Endometrial microvascular endothelial cells (primary cell): ENCODE results near the gene HSFX1. TPM values are rescaled to one million over a fixed set of nuclear protein-coding genes. Genes with fewer than 3 reads are reported as not detected.
"Not testable (repeated sequence)": the region's sequence is repeated elsewhere in the genome, so short reads cannot be mapped to it uniquely, and the experiment has no call there.

Experiments used
- in situ Hi-C: cut with HindIII; loops from 2 replicates; pipeline ENCODE4 v1.10.0; 2017; ENCODE audit warnings: low sequenced_read_pairs, low pct_unique_long_range_greater_than_20kb; ENCODE audit errors: inconsistent ontology term
- total RNA-seq: library from RNA; depleted of rRNA; stranded (reverse); fragments of >200 nt; gene quantifications from one replicate; pipeline ENCODE4 v1.2.3, GENCODE V29; 2015; ENCODE audit errors: inconsistent ontology term

Gene HSFX1, protein sequence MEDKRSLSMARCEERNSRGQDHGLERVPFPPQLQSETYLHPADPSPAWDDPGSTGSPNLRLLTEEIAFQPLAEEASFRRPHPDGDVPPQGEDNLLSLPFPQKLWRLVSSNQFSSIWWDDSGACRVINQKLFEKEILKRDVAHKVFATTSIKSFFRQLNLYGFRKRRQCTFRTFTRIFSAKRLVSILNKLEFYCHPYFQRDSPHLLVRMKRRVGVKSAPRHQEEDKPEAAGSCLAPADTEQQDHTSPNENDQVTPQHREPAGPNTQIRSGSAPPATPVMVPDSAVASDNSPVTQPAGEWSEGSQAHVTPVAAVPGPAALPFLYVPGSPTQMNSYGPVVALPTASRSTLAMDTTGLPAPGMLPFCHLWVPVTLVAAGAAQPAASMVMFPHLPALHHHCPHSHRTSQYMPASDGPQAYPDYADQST
- total RNA-seq: not detected

DNA sequence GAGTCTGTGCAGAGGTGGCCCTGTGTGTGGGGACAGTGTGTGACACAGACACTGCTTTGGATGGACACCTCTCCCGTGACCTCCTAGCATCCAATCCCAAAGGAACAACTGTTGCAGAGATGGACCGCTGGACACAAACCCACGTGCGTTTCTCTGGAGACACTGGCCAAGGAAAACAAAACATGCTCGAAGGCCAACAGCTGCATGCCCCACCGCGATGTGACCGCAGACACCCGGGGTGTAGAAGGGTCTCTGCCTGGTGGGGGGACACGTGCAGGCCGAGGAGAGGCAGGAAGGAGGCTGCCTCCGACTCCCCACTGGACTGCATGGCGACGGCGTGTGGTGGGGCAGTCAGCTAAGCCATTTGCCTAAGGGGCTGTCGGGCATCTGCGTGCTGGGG is at the start of gene HSFX1:
TSS of gene HSFX1 (plus strand) at position 301 of the 400 bp plus-strand sequence. CDS start 614 bp downstream, outside the sequence.
- in situ Hi-C loops: not testable (repeated sequence)

DNA sequence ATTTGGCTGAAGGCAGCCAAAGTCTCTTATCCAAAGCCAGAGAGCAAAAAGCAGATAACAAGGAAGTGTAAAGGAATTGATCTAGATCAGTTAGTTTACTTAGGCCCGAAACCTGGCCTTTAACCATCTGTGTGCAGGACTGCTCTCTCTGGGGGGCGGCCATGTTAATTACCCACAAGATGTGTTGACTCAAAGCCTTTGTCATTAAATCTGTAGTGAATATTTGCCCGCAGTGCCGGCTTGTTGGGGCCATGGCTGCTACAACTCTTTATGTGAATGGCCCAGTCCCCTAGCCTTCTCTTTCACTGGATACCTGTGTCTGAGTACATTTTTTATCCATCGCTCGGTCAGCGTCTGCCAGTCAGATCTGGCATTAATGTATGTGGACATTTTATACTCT is 46.6 kb upstream of the HSFX1 start:
- in situ Hi-C loops: not testable (repeated sequence)

DNA sequence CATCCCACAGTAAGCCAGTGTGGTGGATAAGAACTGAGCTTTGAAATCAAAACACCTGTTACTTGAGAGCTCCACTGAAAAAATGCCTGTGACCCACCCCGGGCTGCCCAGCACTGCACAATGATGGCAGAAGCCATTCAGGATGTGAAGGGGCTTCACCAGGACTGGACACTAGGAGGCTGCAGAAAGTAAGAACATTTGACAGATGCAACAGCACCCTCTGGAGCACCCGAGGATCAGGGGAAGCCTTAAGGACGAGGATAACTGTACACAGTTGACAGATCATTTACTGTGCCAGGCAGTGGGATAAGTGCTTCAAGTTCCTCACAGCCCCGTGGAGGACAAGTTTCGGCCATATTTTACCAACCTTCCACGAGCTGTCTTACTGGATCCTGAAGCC is 31.6 kb upstream of the HSFX1 start:
- in situ Hi-C loops: not testable (repeated sequence)

DNA sequence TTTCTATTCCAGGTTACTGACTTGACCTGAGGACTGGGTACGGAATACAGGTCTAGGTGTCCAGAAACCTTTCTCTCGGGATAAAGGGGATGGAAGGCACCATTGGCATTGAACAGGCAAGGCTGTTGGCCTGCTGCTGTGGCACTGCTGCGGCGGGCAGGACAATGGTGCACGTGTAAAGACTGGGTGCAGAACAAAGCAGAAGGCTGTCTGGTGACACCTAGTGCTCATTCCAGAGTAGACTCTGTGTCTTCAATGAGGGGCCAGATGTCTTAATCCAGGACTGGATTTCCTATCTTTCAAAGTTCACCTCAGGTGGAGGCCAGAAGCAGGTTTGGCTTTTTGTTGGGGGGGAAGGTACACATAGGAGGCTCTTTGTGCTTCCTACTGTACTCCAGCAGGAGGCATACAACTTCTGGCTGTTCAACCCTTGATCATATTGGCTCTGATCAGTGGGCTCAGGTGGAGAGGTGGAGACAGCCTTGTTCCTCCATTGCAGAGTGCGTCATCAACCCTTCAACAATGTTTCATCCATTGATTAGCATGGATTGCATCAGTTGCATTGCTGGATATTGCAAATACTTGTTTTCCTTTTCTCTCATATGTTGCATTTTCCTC is 27.4 kb upstream of the HSFX1 start:
- in situ Hi-C loops: not testable (repeated sequence)

DNA sequence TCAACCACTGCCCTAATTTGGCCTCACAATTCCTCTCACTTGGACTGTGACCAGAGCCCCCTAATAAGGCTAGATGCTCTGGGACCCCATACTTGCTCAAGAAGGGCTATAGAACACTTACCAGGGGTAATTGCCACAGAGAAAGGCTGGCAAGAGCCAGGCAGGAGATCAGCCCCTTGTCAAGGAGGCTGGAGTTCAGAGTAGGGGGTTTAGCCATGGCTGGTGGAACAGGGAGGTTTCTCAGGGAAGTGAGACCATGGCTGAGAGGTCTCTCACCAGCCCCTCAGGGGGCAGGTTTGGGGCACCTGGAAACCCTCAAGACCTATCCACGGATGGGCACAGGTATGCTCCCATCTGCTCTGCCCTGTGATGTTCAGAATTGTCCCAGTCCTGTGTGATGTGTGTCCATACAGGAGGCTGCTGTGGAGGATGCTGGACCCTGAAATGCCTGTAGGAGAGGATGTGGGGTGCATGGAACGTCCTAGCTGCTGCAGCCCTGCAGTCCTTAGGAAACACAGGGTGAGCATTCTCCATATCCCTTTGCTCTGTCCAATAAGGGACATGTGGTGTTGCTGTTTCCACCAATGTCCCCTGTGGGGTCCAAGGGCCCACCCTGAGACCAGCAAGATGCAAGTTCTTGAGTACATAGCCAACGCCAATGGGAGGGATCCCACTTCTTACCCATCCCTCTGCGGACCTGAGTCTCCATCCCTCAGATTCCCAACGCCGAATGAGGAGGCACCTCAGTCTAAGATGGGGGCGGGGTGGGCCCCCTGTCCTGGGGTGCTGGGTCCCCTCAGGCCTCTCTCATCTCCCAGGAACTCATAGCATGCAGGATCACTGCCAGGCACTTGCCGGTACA is 16.4 kb upstream of the HSFX1 start:
- in situ Hi-C loops: no loop called here

DNA sequence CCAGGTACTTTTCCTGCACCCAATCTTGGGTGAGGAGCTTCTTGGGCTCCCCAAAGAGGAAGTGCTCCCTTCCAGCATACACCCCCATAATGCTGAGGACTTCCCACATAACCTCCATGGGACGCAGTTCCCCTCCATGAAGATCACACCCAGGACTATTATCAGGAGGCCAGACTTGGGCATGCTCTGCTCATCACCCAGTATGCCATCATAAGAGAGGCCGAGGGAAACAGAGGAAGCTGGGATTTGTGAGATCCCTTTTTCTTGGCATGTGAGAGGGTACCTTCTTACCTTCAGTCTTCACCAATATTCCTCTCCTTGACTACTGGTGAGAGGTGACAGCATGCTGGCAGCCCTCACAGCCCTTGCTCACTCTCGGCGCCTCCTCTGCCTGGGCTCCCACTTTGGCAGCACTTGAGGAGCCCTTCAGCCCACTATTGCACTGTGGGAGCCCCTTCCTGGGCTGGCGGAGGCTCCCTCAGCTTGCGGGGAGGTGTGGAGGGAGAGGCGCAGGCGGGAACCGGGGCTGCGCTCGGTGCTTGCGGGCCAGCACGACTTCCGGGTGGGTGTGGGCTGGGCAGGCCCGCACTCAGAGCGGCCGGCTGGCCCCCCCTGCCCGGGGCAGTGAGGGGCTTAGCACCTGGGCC is 15.7 kb upstream of the HSFX1 start:
- in situ Hi-C loops: no loop called here

DNA sequence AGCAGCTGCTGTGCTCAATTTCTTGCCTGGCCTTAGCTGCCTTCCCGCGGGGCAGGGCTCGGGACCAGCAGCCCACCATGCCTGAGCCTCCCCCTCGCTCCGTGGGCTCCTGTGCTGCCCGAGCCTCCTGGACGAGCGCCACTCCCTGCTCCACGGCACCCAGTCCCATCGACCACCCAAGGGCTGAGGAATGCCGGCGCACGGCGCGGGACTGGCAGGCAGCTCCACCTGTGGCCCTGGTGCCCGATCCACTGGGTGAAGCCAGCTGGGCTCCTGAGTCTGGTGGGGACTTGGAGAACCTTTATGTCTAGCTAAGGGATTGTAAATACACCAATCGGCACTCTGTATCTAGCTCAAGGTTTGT is 15.2 kb upstream of the HSFX1 start:
- in situ Hi-C loops: not testable (repeated sequence)

DNA sequence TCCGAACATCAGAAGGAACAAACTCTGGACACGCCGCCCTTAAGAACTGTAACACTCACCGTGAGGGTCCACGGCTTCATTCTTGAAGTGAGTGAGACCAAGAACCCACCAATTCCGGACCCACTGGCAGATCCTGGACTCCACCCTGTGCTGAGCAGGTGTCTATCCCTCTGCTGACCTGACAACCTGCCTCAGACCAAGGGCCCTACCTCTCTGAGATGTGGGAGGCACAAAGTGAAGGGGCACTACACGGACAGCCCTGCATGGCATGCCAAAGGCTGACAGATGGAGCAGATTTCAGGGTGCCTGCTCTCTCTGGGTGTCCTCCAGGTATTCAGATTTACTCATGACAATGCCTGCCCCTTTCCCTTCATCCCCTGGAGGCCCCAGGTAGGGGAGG is 14.0 kb upstream of the HSFX1 start:
- in situ Hi-C loops: no loop called here

DNA sequence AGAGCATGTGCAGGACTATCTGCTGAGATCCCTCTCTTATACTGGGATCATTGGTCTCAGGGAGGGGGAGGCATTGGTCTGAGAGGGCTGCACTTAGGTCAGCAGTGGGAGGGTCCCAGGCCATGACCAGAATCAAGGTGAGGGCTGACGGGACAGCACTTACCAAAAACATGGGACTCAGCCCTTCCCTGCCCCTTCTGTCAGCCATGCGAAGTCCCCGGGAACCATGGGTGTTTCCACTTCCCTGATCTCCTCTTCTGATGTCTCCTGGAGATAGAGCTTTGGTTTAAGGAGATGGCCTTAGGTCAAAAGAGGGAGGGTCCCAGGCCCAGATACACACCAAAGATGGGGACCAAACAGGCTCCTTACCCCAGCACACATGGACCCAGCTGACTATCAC is 12.9 kb upstream of the HSFX1 start:
- in situ Hi-C loops: no loop called here

DNA sequence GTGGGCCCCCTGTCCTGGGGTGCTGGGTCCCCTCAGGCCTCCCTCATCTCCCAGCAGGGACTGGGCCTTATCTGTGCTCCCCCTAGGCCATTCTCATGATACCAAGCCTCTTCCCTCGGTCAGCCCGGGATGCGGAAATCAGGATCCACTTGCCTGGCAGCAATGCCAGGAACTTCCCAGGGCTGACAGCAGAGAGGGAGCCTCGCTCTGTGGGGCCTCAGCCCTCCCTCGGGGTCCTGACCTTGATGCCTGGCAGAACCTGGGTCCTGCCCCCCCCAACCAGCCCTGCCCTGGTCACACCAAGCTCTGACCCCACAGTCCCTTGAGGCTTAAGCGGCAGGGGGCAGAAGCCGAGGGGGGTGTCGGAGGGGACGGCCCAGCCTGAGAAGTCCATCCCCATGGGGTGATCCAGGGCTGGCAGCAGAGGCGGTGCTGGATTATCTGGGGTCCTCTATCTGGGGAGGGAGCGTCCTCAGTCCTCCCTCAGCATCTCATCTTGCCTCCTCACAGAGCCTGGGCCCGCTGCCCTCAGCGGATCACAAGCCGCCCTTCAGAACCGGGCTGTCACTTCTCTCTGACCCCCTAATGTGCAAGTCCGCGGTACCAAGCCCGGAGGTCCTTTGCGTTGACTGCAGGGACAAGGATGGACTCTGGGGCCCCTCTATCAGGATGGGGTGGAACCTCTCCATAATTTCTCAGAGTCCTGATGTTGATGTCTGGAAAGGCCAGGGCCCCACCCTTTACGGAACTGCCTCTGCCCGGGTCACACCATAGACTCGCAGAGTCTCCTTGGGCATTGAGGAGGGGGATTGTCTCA is 11.8 kb upstream of the HSFX1 start:
- in situ Hi-C loops: not testable (repeated sequence)

DNA sequence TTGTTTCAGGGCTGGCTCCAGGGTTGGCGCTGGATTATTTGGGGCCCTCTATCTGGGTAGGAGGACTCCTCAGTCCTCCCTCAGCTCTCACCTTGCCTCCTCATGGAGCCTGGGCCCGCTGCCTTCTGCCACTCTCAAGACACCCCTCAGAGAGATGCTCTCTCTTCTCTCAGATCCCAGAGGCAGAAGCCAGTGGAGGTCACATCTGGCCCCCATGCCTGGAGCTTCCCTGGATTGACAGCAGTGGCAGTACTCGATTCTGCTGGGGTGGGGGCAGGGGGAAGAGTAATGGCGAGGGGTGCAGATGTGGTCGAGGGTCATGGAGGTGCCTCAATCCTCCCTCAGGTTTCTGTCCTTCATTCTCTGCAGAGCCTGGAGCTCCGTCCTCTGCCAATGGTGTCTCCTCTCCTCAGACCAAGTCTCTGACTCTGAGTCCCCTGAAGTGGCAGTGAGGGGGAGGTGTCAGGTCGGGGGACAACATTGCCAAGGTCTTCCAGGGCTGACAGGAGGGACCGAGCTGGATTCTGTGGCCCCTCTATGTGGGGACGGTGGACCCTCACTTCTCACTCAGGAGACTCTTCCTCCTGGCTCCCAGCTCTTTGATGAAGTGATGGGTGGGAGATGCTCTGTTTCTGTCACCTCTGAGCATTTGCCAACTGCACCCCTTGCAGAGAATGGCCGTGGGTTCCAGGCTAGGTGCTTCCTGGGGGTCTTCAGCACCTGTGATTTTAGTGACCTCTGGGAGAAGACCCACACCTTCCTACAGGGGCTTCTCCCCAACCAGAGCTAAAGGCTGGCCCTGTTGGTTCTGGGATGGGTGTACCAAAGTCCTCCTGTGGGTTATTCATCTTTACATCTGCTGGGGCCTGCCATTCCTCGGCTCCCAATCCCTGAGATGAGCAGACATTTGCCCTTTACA is 10.9 kb upstream of the HSFX1 start:
- in situ Hi-C loops: no loop called here

DNA sequence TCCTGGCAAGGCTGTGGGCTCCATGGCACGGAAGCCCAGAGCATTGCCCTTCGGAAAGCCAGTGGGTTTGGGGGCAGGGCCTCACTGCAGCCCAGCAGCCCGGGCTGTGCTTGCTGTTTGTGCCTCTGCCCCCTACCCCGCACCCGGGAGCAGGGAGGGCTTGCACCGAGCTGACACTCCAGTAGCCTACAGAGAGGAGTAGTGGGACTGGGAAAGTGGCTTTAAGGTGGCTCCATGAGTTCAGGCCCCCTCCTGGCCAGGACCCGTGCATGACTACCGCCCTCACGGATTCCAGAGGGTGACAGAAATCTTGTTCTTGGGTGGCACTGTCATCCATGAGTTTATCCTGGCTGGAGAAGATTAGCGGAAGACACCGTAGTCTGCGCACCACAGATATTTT is 3.5 kb upstream of the HSFX1 start:
- in situ Hi-C loops: not testable (repeated sequence)

DNA sequence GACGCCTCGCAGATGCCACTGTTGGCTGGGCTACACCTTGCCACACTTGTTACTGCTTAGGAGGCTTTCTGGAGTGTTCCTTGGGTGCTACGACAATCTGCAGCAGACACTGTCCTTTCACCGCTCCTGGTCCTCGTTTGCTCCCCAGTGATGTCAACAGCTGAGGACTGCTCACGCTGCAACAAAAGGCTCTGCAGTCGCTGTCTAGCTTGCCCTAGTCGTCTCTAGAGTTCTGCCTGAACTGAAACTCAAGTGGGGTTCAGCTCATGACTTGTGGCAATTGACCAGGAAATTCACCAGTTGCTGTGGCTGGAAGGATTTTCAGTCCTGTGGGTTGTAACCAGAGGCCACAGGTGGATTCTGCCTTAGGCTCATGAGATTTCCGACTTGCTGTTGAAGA is 842 bp upstream of the HSFX1 start:
- in situ Hi-C loops: not testable (repeated sequence)

DNA sequence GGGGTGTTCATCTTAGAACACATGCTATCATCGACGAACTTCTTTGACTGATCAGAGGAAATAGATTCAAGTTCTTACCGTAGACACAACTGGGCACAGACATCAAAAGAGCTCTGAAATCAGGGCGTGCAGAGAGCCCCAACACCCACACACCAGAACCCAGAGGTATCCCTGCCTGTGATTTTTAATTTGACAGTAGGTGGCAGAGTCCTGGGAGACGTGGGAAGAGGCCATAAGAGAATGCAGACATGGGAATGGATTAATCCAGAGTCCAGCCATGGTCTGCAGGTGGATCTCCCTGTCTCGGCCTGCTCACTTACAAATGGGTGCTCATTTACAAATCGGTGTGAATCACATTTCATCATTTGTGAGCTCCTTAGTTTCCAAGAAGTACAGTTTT is 4.1 kb downstream of the HSFX1 start:
- in situ Hi-C loops: not testable (repeated sequence)

DNA sequence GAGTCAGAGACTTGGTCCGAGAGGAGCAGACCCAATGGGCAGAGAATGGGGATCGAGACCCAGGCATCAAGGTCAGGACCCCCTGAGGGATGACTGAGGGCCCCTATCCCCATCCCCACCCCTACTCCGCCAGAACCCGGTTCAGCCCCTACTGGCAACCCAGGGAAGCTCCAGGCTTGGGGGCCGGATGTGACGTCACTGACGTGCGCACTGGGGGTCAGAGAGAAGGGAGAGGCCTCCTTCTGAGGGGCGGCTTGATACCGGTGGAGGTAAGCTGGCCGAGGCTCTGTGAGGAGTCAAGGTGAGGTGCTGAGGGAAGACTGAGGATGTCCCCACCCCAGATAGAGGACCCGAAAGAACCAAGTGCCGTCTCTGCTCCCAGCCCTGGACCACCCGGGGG is 7.9 kb downstream of the HSFX1 start, which contains the start of gene MAGEA9:
TSS of gene MAGEA9 (plus strand) at position 204 of the 400 bp plus-strand sequence. CDS start 4,281 bp downstream, outside the sequence.
- in situ Hi-C loops: not testable (repeated sequence)

DNA sequence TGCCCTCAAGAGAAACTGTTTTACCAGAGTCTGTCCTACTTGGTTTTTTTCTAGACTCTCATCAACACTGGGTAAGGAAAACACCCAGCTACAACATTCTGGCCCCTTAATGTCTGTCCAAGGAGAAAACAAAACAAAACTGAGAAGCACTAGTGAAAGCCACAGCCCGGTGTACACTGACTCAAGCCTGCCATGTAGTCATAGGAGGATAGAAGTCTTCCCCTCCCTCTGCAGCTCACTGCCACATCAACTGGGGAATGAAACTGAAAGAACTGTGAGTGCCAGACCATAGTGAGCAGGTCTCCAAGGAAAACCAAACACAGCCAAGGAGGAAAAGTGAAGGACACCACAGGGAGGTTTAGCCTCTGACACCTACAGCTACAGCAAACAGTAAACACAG is 21.7 kb downstream of the HSFX1 start:
- in situ Hi-C loops: not testable (repeated sequence)

DNA sequence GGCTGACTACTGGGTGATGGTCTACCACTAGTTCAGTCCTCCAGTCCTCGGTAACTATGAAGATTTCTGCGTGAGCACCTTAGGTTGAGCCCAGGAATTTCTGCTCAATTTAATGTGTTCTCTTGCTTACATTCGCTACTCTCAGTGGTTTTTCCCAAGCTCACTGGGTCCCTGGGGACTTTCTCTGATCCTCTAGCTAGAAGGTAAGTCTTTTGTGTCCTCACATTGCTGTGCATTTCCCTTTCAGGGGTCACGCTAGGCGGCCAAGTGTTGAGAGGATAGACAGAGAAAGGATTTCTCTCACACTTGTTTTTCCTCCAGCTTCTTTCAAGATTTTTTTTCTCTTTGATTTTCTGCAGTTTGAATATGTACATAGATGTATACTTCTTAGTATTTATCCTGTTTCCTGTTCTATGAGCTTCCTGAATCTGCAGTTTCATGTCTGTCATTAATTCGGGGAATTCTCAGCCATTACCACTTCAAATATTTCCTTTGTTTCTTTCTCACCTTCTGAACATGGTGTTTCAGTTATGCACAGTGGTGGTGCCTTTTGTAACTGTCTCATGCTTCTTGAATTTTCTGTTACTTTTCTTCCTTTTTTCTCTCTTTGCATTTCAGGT is 25.3 kb downstream of the HSFX1 start:
- in situ Hi-C loops: no loop called here
